Endothelial cell of umbilical vein (primary cell): Measurements from ENCODE around the gene FAM219A. TPM values are rescaled to one million over a fixed set of nuclear protein-coding genes. Genes with fewer than 3 reads are reported as not detected.

Experiments
- BruUV-seq: library from RNA; stranded (reverse); fragments of 400-500 nt; replicated peaks from 2 replicates; lab custom pipeline; 2021; lab: Mats Ljungman, UMichigan
- CTCF ChIA-PET: fragments of 300-600, 350-600 bp; sonication (Branson Sonifier 250); formaldehyde crosslinking; loops from one replicate; lab custom pipeline; 2021; ENCODE audit warnings: antibody characterized with exemption, inconsistent platforms; lab: Charles Lee
- POLR2A ChIA-PET: fragments of 300-600, 350-600 bp; sonication (Branson Sonifier 250); formaldehyde crosslinking; loops from one replicate; lab custom pipeline; 2021; ENCODE audit warnings: antibody characterized with exemption, inconsistent platforms; lab: Charles Lee
- DNase-seq: peaks from one replicate; pipeline ENCODE4 v3.0.0-alpha.2; 2011; ENCODE audit warnings: low read depth, low spot score
- FAIRE-seq: peaks from 2 replicates; lab custom pipeline; 2011; peaks lifted over from hg19 to GRCh38; lab: Jason Lieb, UNC
- H2AFZ ChIP-seq: 2 replicates; pipeline ENCODE4 v1.6.0; 2012; ENCODE audit warnings: low read depth, low read length, control low read depth, inconsistent platforms
- H3K27ac ChIP-seq: 2 replicates; pipeline ENCODE4 v1.5.1; 2011; ENCODE audit warnings: low read depth, mild to moderate bottlenecking, control low read depth, low read length, moderate library complexity; ENCODE audit not compliant: insufficient read depth
- H3K27me3 ChIP-seq, 2 experiments: 2 replicates each; pipeline versions ENCODE4 v1.6.0 to v1.6.1; 2011; ENCODE audit warnings: low read length in 2 of 2, mixed read lengths in 1 of 2; ENCODE audit not compliant: control insufficient read depth in 2 of 2, insufficient read depth in 2 of 2
- H3K36me3 ChIP-seq, 2 experiments: 2 replicates in 1 of 2; 3 replicates in 1 of 2; pipeline ENCODE4 v1.5.1; 2011; ENCODE audit warnings: low read length in 2 of 2, mild to moderate bottlenecking in 1 of 2, moderate library complexity in 1 of 2; ENCODE audit not compliant: control insufficient read depth in 2 of 2, insufficient read depth in 2 of 2; ENCODE audit errors: extremely low read depth in 1 of 2
- H3K4me1 ChIP-seq: 3 replicates; pipeline ENCODE4 v1.5.1; 2011; ENCODE audit warnings: mild to moderate bottlenecking, low read length; ENCODE audit not compliant: control insufficient read depth, insufficient read depth; ENCODE audit errors: extremely low read depth
- H3K4me2 ChIP-seq: 2 replicates; pipeline ENCODE4 v1.6.1; 2011; ENCODE audit warnings: low read length, control low read depth, mixed read lengths; ENCODE audit not compliant: insufficient read depth
- H3K4me3 ChIP-seq, 3 experiments: fragments of 200-600 bp in 1 of 3; sonication (generic), shearing (Covaris generic) in 1 of 3; replicated peaks in 1 of 3; 2 replicates each; pipeline ENCODE4 v1.5.1; 2011 to 2016; ENCODE audit warnings: control low read depth in 3 of 3, low read length in 3 of 3, mild to moderate bottlenecking in 2 of 3, inconsistent platforms in 1 of 3, low read depth in 1 of 3, moderate library complexity in 1 of 3; ENCODE audit not compliant: insufficient read depth in 1 of 3
- H3K79me2 ChIP-seq: 2 replicates; pipeline ENCODE4 v1.6.0; 2012; ENCODE audit warnings: low read length, inconsistent platforms; ENCODE audit not compliant: control insufficient read depth, insufficient read depth
- H3K9ac ChIP-seq: replicated peaks from 2 replicates; pipeline ENCODE3; 2011; ENCODE audit warnings: low read length, control low read depth; ENCODE audit not compliant: insufficient read depth; ENCODE audit errors: extremely low read depth
- H3K9me1 ChIP-seq: replicated peaks from 3 replicates; pipeline ENCODE4 v1.6.0; 2011; ENCODE audit warnings: mild to moderate bottlenecking, low read length; ENCODE audit not compliant: control insufficient read depth, insufficient read depth; ENCODE audit errors: extremely low read depth
- H3K9me3 ChIP-seq: replicated peaks from 2 replicates; pipeline ENCODE4 v1.5.1; 2012; ENCODE audit warnings: low read length, inconsistent platforms; ENCODE audit not compliant: control insufficient read depth, insufficient read depth
- H4K20me1 ChIP-seq: replicated peaks from 2 replicates; pipeline ENCODE3; 2011; ENCODE audit warnings: mild to moderate bottlenecking, low read length; ENCODE audit not compliant: control insufficient read depth, insufficient read depth; ENCODE audit errors: extremely low read depth
- EZH2 ChIP-seq: IDR thresholded peaks from 2 replicates; pipeline ENCODE4 v1.6.1; 2012; ENCODE audit warnings: borderline replicate concordance, low read depth, mild to moderate bottlenecking, moderate library complexity, low read length, inconsistent platforms; ENCODE audit not compliant: severe bottlenecking
- FOS ChIP-seq: IDR thresholded peaks from 2 replicates; pipeline ENCODE4 v1.6.1; 2011; ENCODE audit warnings: mild to moderate bottlenecking, low read length, moderate library complexity, borderline replicate concordance; ENCODE audit not compliant: insufficient read depth
- GATA2 ChIP-seq: IDR thresholded peaks from 2 replicates; pipeline ENCODE4 v1.7.0; 2011; ENCODE audit warnings: low read depth, mild to moderate bottlenecking, moderate library complexity, mixed read lengths, low read length; ENCODE audit not compliant: insufficient read length, insufficient read depth
- JUN ChIP-seq: IDR thresholded peaks from 2 replicates; pipeline ENCODE4 v1.6.1; 2011; ENCODE audit warnings: borderline replicate concordance, low read depth; ENCODE audit not compliant: insufficient read length, insufficient read depth
- MYC ChIP-seq: IDR thresholded peaks from one replicate; pipeline ENCODE4 v1.6.1; 2011; ENCODE audit warnings: mild to moderate bottlenecking, low read depth, low read length
- POLR2A ChIP-seq: IDR thresholded peaks from 2 replicates; pipeline ENCODE4 v1.6.1; 2012; ENCODE audit warnings: low read depth, mild to moderate bottlenecking, control low read depth, low read length
- POLR2AphosphoS5 ChIP-seq: IDR thresholded peaks from 2 replicates; pipeline ENCODE4 v1.6.1; 2012; ENCODE audit warnings: low read depth, mild to moderate bottlenecking, control low read depth, low read length, moderate library complexity; ENCODE audit not compliant: insufficient read depth
- dilution Hi-C: fragments of 300-500 bp; cut with MboI; formaldehyde crosslinking; loops from one replicate; pipeline ENCODE4 v1.15.0; 2019; ENCODE audit warnings: low sequenced_read_pairs; ENCODE audit not compliant: extremely low pct_ligation_motif_present
- intact Hi-C: fragments of 100-400 bp; cut with micrococcal nuclease; formaldehyde crosslinking; loops from one replicate; pipeline ENCODE4 v1.10.0; 2022
- polyA plus RNA-seq, 4 experiments: library from polyadenylated mRNA; depleted of rRNA in 3 of 4; stranded (reverse) in 3 of 4; unstranded in 1 of 4; fragments of >200 nt; gene quantifications; 2 replicates each; pipeline versions ENCODE4 v1.2.1 to v1.2.3, GENCODE V29; 2011 to 2012; ENCODE audit warnings: missing spikeins in 1 of 4
- total RNA-seq: library from RNA; stranded (reverse); gene quantifications from 2 replicates; pipeline ENCODE4 v1.2.3, GENCODE V29; 2021
- TF ChIP-seq, protein P1 (sequence below): IDR thresholded peaks from 2 replicates; pipeline ENCODE4 v1.6.1; 2011; ENCODE audit not compliant: insufficient read depth, insufficient read length
- TF ChIP-seq, protein P2 (sequence below), 2 donors: IDR thresholded peaks; 1 replicate in 1 of 2; 2 replicates in 1 of 2; pipeline ENCODE4 v1.5.1; 2011; ENCODE audit warnings: low read length in 2 of 2, mild to moderate bottlenecking in 2 of 2, moderate library complexity in 2 of 2, control low read depth in 1 of 2, inconsistent platforms in 1 of 2, low read depth in 1 of 2; ENCODE audit not compliant: insufficient read depth in 1 of 2; ENCODE audit errors: extremely low read depth in 1 of 2

FAM219A gene
- total and polyA plus RNA-seq, 2 donors (not counting 3 experiments of a cell fraction or from before 2014, with no cell fraction given): 18.1 to 35.7 TPM

DNA sequence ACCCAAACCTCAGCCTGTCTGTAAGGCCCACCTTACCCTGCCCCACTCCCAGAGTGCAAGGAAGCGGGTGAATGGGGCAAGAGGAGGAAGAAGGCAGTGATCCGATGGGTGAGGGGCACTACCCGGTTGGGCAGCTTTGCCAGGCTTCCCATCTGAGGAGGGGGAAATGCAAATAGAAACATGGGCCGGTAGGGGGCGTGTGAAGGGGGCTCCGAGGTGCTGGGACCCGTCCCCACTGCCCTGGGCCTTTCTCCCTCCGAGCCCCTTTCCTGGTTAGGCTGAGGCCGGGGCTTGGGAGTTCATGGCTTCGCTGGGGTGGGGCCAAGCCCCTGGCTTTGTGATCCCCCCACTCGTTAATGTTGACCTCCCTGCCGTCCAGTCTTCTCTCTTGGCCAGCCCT is 58.1 kb downstream of the FAM219A start:
- H3K27ac ChIP-seq: no peak overlapping the region
- H3K9ac ChIP-seq: no peak overlapping the region
- intact Hi-C loops (no loop called here), dilution Hi-C loops (loop anchor here (25.0 kb wide), 1 partner anchor 112 kb away; the partner anchor contains the start of gene ENHO)
- no peaks in the 10 kb centered on the region for H3K27me3 ChIP-seq
- H3K4me1 ChIP-seq: no peaks in the 10 kb centered on the region
- no peaks in the 10 kb centered on the region for H3K9me1 ChIP-seq
- no peak overlapping the region for H2AFZ ChIP-seq
- DNase-seq (no peak), FAIRE-seq (no peak)
- no peak overlapping the region for H3K4me2 ChIP-seq
- ChIA-PET CTCF (interaction anchor here (1.2 kb wide), 1 partner anchor 205 kb away, joined by 3 read pairs; no protein-coding TSS in a partner anchor), POLR2A (no interaction called here)
- no TSS peak for BruUV-seq
- no peaks in the 10 kb centered on the region for H3K9me3 ChIP-seq
- TF ChIP-seq FOS (no peak), GATA2 (no peak), EZH2 (no peak), MYC (no peak), POLR2A (no peak), JUN (no peak), POLR2AphosphoS5 (no peak)
- TF ChIP-seq, protein P1, sequence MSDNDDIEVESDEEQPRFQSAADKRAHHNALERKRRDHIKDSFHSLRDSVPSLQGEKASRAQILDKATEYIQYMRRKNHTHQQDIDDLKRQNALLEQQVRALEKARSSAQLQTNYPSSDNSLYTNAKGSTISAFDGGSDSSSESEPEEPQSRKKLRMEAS: no peak
- TF ChIP-seq, protein P2, sequence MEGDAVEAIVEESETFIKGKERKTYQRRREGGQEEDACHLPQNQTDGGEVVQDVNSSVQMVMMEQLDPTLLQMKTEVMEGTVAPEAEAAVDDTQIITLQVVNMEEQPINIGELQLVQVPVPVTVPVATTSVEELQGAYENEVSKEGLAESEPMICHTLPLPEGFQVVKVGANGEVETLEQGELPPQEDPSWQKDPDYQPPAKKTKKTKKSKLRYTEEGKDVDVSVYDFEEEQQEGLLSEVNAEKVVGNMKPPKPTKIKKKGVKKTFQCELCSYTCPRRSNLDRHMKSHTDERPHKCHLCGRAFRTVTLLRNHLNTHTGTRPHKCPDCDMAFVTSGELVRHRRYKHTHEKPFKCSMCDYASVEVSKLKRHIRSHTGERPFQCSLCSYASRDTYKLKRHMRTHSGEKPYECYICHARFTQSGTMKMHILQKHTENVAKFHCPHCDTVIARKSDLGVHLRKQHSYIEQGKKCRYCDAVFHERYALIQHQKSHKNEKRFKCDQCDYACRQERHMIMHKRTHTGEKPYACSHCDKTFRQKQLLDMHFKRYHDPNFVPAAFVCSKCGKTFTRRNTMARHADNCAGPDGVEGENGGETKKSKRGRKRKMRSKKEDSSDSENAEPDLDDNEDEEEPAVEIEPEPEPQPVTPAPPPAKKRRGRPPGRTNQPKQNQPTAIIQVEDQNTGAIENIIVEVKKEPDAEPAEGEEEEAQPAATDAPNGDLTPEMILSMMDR (IDR thresholded peaks at IDR 0.05; ENCODE audit: extremely low read depth in 1 of 2, insufficient read depth in 1 of 2, low read depth in 1 of 2, low read length in 2 of 2): no peak
- H3K79me2 ChIP-seq: no peaks in the 10 kb centered on the region
- no peaks in the 10 kb centered on the region for H4K20me1 ChIP-seq
- no peak overlapping the region for H3K4me3 ChIP-seq
- H3K36me3 ChIP-seq: peaks cover 0 to 29% of the 10 kb centered on the region in 2 experiments
